ENCODE data around the gene CFAP73. TPM values are rescaled to one million over a fixed set of nuclear protein-coding genes. Genes with fewer than 3 reads are reported as not detected.

Gene CFAP73
- total and polyA plus RNA-seq, 10 of the 15 experiments (the other 5 are each of a cell fraction or from before 2014, with no cell fraction given) = 0.18 TPM; not detected in 9

GRCh38 chr12:113105606-113106271 is 43.8 kb upstream of the CFAP73 start (continued):
- TF ChIP-seq ZNF687 (IDR thresholded peaks at IDR 0.05) = no peak

- no peak overlapping the region for H3K4me2 ChIP-seq (ENCODE audit: control insufficient read depth, insufficient read depth)
- FAIRE-seq (no peak), ATAC-seq (no peak), DNase-seq (ENCODE audit: low read depth, low spot score) (no peak)
- no peaks in the 10 kb centered on the region for H3K36me3 ChIP-seq (ENCODE audit: control insufficient read depth in 2 of 2, insufficient read depth in 2 of 2, low read length in 1 of 2)
- no peaks in the 10 kb centered on the region for H4K20me1 ChIP-seq (ENCODE audit: control insufficient read depth, insufficient read depth)
- H3K9ac ChIP-seq (ENCODE audit: control insufficient read depth, insufficient read depth, low read length) = no peak overlapping the region
- H3K9me3 ChIP-seq (replicated peaks; ENCODE audit: control insufficient read depth, insufficient read depth, low read length) = no peaks in the 10 kb centered on the region
- no peak overlapping the region for H3K27ac ChIP-seq (ENCODE audit: control insufficient read depth, insufficient read depth)
- ChIA-PET RAD21 (ENCODE audit: unreplicated experiment) (interaction anchor here (0.8 kb wide), 1 partner anchor 25 kb away, joined by 3 read pairs; no protein-coding TSS in a partner anchor), CTCF (interaction anchor here (1.1 to 1.7 kb wide), 4 partner anchors 24 to 69 kb away, joined by 3 to 6 read pairs (median 4); no protein-coding TSS in a partner anchor), POLR2A (no interaction called here), SMC1A (ENCODE audit: uncharacterized antibody, unreplicated experiment) (interaction anchor here (1.1 kb wide), 1 partner anchor 71 kb away, joined by 3 read pairs; no protein-coding TSS in a partner anchor)
- 31% methylated on average over 1 of the region's 1 CpG for WGBS (ENCODE audit: insufficient coverage, insufficient replicate concordance, low lambda C conversion rate, missing lambda C conversion rate)
- H3K79me2 ChIP-seq (ENCODE audit: control insufficient read depth, insufficient read depth, low read length) = no peaks in the 10 kb centered on the region
- H2AFZ ChIP-seq (ENCODE audit: control insufficient read depth, low read depth, low read length) = no peak overlapping the region
- peaks cover 5% of the 10 kb centered on the region; the same call in 1 of the 2 replicates for H3K4me1 ChIP-seq (ENCODE audit: control insufficient read depth, insufficient read depth, low read length)
- in situ Hi-C loops (cut with MboI) = no loop called here
- no TSS peak for BruUV-seq (replicated peaks)
- no peaks in the 10 kb centered on the region for H3K27me3 ChIP-seq (replicated peaks in 1 of 2; ENCODE audit: control insufficient read depth in 2 of 2, insufficient read depth in 2 of 2, low read length in 1 of 2)
- intact Hi-C loops (cut with micrococcal nuclease; ENCODE audit: unreplicated experiment) = loop anchor here (5.0 kb wide), 1 partner anchor 46 kb away; no protein-coding TSS in a partner anchor
- no peak overlapping the region for H3K4me3 ChIP-seq
- no peak for TF ChIP-seq RUNX3 (IDR thresholded peaks at IDR 0.05; ENCODE audit: low read length)
- no peak for TF ChIP-seq DPF2 (IDR thresholded peaks at IDR 0.05)
- TF ChIP-seq ZBTB4 (CRISPR knock-in tag; IDR thresholded peaks at IDR 0.05) = no peak
- no peak for TF ChIP-seq YBX1 (IDR thresholded peaks at IDR 0.05)
- no peak for TF ChIP-seq ZNF622 (IDR thresholded peaks at IDR 0.05)
- no peak for TF ChIP-seq SUPT20H (IDR thresholded peaks at IDR 0.05; ENCODE audit: borderline replicate concordance, control insufficient read depth, low read depth, low read length)
- no peak for TF ChIP-seq SIX5 (IDR thresholded peaks at IDR 0.05; ENCODE audit: low read depth, low read length, severe bottlenecking)
- TF ChIP-seq YY1 (IDR thresholded peaks at IDR 0.05; ENCODE audit: low read depth, low read length) = no peak
- no peak for TF ChIP-seq NKRF (conservative IDR thresholded peaks at IDR 0.05)
- no peak for TF ChIP-seq TCF12 (IDR thresholded peaks at IDR 0.05; ENCODE audit: low read depth, low read length)
- no peak for TF ChIP-seq PKNOX1 (IDR thresholded peaks at IDR 0.05)
Measured at GRCh38 chr12:113106361-113106760, 43.2 kb upstream of the CFAP73 start.
